Fibroblast of peridontal ligament (primary cell): ENCODE measurements around the gene KCNMA1.
"Not testable (repeated sequence)": the region's sequence is repeated elsewhere in the genome, so short reads cannot be mapped to it uniquely, and the experiment has no call there.

Experiments
- DNase-seq: peaks from one replicate; pipeline ENCODE4 v3.0.0-alpha.2; 2010; ENCODE audit errors: extremely low read depth

KCNMA1 gene

GRCh38 chr10:77637532-77638320, at the start of gene KCNMA1:
Gene KCNMA1 (minus strand): TSS chr10:77637808.
- DNase-seq = no peak

- no peak for DNase-seq
These were observed 49.2 kb upstream of the KCNMA1 start for GRCh38 chr10:77686650-77687417.

- DNase-seq = no peak
These were observed 48.5 kb upstream of the KCNMA1 start for GRCh38 chr10:77686096-77686495.

- no peak for DNase-seq
These were observed 47.8 kb upstream of the KCNMA1 start for GRCh38 chr10:77685432-77685831.

GRCh38 chr10:77683088-77683432, 45.5 kb upstream of the KCNMA1 start:
- not testable (repeated sequence) for DNase-seq

GRCh38 chr10:77682393-77683087, 44.9 kb upstream of the KCNMA1 start:
- DNase-seq = no peak

- no peak for DNase-seq
These were observed 44.2 kb upstream of the KCNMA1 start for GRCh38 chr10:77681839-77682238.

- no peak for DNase-seq
These were observed 43.2 kb upstream of the KCNMA1 start for GRCh38 chr10:77680811-77681210.

GRCh38 chr10:77680065-77680464, 42.5 kb upstream of the KCNMA1 start:
- no peak for DNase-seq

- no peak for DNase-seq
These were observed 41.6 kb upstream of the KCNMA1 start for GRCh38 chr10:77679217-77679616.

GRCh38 chr10:77678146-77678545, 40.5 kb upstream of the KCNMA1 start:
- DNase-seq = no peak

- DNase-seq = no peak
These were observed 37.7 kb upstream of the KCNMA1 start for GRCh38 chr10:77675347-77675746.

- DNase-seq = no peak
These were observed 36.0 kb upstream of the KCNMA1 start for GRCh38 chr10:77673515-77674140.

- no peak for DNase-seq
These were observed 35.5 kb upstream of the KCNMA1 start for GRCh38 chr10:77673101-77673500.

GRCh38 chr10:77671594-77672252, 34.1 kb upstream of the KCNMA1 start:
- no peak for DNase-seq

- DNase-seq = no peak
These were observed 33.3 kb upstream of the KCNMA1 start for GRCh38 chr10:77670817-77671443.

GRCh38 chr10:77669892-77670291, 32.3 kb upstream of the KCNMA1 start:
- DNase-seq = peak; percentile 19

GRCh38 chr10:77667426-77668324, 30.1 kb upstream of the KCNMA1 start:
- no peak for DNase-seq

- no peak for DNase-seq
These were observed 29.2 kb upstream of the KCNMA1 start for GRCh38 chr10:77666821-77667220.

- DNase-seq = no peak
These were observed 27.1 kb upstream of the KCNMA1 start for GRCh38 chr10:77664696-77665095.
